Measurements from ENCODE around the gene RNF126.
"Not testable (repeated sequence)": the region's sequence is repeated elsewhere in the genome, so short reads cannot be mapped to it uniquely, and the experiment has no call there.

The RNF126 gene

GRCh38 chr19:686589-687297, 23.7 kb upstream of the RNF126 start:
- DNase-seq (ENCODE audit: low read depth in 3 of 3) = no peak

DNA sequence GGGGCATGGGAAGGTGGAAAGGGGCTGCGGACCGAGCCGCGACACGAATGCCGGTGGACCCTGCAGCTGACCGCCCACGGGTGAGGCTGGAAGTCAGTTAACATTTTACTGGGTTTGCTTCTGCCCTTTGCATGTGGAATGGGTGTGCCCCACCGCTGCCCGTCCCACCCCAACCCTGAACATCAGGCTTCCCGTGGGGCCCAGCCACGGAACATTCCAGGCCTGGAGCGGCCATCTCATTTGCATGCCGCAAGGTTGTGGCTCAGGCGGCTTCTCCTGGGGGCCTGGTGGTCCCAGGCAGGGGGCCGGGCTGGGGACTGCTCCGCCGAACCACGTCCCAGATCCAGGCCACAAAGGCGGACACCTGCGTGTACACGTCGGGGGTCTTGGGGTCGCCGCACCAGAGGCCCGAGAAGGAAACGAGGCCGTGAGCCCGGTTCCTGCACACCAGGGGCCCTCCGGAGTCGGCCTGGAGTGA, 22.5 kb upstream of the RNF126 start:
- no peak for DNase-seq (ENCODE audit: low read depth in 3 of 3)

GRCh38 chr19:682678-683320, 19.8 kb upstream of the RNF126 start:
- DNase-seq (ENCODE audit: low read depth in 3 of 3) = no peak

DNA sequence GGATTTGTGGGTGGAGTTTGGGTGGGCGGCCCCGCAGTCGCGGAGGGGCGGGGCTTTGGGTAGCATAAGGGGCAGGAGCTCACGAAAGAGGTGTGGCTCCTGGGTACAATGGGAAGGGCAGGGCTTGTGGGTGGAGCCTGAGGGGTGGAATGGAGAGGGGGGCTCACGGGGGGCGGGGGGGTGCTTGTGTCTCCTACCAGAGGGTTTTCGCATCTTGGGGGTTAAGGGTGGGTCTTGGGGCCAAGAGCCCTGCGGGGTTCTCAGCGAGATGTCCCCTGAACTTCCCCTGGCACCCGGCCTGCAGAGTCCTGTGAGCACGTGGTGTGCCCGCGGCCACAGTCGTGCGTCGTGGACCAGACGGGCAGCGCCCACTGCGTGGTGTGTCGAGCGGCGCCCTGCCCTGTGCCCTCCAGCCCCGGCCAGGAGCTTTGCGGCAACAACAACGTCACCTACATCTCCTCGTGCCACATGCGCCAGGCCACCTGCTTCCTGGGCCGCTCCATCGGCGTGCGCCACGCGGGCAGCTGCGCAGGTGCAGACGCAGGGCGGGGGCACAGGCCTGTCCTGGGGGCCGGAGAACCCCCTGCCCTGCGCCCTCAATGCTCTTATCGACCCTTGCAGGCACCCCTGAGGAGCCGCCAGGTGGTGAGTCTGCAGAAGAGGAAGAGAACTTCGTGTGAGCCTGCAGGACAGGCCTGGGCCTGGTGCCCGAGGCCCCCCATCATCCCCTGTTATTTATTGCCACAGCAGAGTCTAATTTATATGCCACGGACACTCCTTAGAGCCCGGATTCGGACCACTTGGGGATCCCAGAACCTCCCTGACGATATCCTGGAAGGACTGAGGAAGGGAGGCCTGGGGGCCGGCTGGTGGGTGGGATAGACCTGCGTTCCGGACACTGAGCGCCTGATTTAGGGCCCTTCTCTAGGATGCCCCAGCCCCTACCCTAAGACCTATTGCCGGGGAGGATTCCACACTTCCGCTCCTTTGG, 18.3 kb upstream of the RNF126 start:
- DNase-seq (ENCODE audit: low read depth in 3 of 3) = peak in 1 of 3 experiments; percentile 26

DNA sequence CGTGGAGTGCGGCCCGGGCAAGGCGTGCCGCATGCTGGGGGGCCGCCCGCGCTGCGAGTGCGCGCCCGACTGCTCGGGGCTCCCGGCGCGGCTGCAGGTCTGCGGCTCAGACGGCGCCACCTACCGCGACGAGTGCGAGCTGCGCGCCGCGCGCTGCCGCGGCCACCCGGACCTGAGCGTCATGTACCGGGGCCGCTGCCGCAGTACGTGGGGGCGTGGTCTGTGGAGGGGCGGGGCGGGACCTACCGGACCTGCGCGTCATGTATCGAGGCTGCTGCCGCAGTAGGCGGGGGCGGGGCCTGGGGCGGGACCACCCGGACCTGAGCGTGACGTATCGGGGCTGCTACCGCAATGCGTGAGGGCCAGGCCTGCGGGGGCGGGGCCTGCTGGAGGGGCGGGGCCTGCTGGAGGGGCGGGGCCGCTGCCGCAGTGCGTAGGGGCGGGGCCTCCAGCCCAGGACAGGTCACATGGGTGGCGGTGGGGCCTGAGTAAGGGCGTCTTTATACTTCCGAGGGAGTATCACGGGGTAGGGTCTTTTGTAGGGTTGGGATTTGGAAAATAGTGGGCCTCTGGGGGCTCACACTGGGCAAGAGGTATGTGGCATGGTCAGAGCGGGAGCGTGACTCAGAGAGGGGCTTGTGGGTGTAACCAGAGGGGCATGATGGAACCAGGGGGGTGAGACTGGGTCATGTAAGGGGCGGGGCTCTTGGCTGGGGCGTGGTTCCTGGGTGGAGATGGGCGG, 17.4 kb upstream of the RNF126 start:
- DNase-seq (ENCODE audit: low read depth in 3 of 3) = peak; percentile 99 to 100 (median 100)

- DNase-seq (ENCODE audit: low read depth in 3 of 3) = peak in 1 of 3 experiments; percentile 17
Measured at GRCh38 chr19:679418-680286, 16.6 kb upstream of the RNF126 start.

GRCh38 chr19:678791-679388, 15.9 kb upstream of the RNF126 start:
- DNase-seq (ENCODE audit: low read depth in 3 of 3) = no peak

DNA sequence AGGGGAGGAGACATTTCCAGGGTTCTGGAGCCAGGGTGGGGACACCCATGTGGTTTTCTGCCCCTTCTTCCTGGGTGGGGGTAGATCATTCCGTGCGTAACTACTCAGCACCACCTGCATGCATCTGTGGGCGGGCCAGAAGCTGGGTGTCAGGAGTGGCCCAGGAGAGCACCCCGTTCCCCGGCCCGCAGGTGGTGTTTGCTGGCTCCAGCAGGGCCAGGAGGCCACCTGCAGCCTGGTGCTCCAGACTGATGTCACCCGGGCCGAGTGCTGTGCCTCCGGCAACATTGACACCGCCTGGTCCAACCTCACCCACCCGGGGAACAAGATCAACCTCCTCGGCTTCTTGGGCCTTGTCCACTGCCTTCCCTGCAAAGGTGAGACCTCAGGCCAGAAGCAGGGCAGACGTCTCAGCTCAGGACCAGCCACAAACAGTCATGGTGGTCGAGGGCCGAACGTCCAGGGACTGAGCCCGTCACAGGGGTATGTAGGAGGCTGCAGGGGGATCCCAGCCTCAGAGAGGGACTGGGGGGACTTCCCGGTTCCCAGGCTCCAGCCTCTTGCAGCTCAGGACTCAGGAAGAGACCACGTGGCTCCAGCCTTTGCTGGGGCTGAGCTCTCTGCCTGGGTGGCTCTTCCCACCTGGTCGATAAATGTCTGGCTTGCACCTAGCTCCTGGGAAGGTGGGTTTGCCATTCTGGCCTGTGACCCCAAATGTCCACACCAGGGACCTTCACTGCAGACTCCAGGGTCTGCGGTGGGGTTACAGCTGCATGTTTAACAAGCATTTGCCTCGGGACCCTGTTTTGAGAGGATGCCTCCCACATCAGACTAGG, 14.8 kb upstream of the RNF126 start:
- DNase-seq (ENCODE audit: low read depth in 3 of 3) = no peak

GRCh38 chr19:677201-677600, 14.2 kb upstream of the RNF126 start:
- DNase-seq (ENCODE audit: low read depth in 3 of 3) = no peak

GRCh38 chr19:676339-677105, 13.5 kb upstream of the RNF126 start, which contains the start of gene FSTL3:
Gene FSTL3 (plus strand): TSS chr19:676392. CDS start chr19:676424, 32 bp downstream.
- DNase-seq (ENCODE audit: low read depth in 3 of 3) = no peak

GRCh38 chr19:676007-676338, 13.0 kb upstream of the RNF126 start:
- no peak for DNase-seq (ENCODE audit: low read depth in 3 of 3)

DNA sequence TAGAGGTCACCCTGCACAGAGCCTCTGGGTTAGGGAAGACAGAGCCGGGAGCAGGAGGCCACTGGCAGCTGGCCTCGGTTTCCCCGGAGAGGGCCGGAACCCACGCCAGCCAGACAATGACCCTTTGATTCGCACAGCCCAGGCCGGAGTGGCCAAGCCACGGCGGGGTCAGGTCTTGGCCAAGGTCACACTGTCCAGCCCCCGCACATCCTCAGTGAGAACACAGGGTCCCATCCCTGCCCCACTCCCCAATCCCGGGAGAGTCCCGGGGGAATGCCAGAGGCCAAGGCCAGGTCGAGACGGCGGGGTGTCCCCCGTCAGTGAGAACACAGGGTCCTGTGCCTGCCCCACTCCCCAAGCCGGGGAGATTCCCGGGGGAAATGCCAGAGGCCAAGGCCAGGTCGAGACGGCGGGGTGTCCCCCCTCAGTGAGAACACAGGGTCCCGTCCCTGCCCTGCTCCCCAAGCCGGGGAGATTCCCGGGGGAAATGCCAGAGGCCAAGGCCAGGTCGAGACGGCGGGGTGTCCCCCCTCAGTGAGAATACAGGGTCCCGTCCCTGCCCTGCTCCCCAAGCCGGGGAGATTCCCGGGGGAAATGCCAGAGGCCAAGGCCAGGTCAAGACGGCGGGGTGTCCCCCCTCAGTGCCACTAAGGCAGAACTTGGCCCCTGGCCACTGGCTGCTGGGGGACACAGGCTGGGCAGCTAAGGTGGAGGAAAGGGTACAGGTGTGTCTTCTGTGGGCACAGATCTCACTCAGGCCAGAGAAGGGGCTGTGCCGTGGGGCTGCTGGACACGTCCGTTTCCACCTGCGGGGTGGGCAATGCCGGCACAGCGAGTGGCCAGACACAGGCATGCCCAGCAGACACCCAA, 11.5 kb upstream of the RNF126 start:
- no peak for DNase-seq (ENCODE audit: low read depth in 3 of 3)

GRCh38 chr19:670609-671075, 7.6 kb upstream of the RNF126 start:
- DNase-seq (ENCODE audit: low read depth in 3 of 3) = no peak

DNA sequence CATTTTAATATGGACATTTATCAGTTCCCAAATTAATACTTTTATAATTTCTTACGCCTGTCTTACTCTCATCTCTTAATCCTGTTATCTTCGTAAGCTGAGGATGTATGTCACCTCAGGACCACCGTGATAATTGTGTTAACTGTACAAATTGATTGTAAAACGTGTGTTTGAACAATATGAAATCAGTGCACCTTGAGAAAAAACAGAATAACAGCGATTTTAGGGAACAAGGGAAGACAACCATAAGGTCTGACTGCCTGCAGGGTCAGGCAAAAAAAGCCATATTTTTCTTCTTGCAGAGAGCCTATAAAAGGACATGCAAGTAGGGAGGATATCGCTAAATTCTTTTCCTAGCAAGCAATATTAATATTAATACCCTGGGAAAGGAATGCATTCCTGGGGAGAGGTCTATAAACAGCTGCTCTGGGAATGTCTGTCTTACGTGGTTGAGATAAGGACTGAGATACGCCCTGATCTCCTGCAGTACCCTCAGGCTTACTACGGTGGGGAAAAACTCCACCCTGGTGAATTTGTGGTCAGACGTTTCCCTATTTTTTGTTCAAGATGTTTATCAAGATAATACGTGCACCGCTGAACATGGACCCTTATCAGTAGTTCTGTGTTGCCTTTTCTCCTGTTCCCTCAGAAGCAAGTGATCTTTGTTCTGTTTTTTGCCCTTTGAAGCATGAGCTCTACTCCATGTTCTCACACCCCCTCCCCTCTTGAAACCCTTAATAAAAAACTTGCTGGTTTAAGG, 5.8 kb upstream of the RNF126 start:
- DNase-seq (ENCODE audit: low read depth in 3 of 3) = not testable (repeated sequence)

- DNase-seq (ENCODE audit: low read depth in 3 of 3) = not testable (repeated sequence)
Measured at GRCh38 chr19:666985-667573, 4.1 kb upstream of the RNF126 start.

DNA sequence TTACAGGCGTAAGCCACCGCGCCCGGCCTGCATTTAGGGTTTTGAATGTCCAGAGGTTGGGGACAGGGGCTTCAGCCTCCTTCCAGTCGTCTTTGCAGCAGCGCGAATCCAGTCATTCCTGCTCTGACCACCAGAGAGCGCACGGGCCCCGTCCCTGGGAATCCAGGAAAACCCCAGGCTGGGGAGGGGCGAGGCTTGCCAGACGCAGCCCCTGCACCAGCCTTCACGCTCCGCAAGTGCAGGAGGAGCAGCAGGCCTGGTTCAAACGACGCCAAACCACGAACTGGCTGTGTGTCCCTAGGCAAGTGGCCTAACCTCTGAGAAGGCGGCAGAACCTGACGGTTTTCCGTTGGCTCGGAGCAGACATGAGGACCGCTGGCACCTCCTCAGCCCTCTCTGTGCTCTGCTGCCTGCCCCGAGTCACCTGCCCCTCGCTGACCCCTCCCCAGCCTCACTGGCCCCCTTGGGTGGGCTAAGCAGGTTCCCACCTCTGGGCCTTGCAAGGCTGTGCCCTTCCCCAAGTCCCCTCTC, 2.0 kb upstream of the RNF126 start:
- DNase-seq (ENCODE audit: low read depth in 3 of 3) = peak; percentile 66 to 71 (median 68)

Measured in stimulated activated CD4-positive, alpha-beta T cell treated with anti-CD3 and anti-CD28 coated beads, TNF-alpha, amount 100 ng/mL, for 4 hours (primary cell).